HG02973 (cell line): ENCODE data around the gene GPAT3.
"Not testable (repeated sequence)": the region's sequence is repeated elsewhere in the genome, so short reads cannot be mapped to it uniquely, and the experiment has no call there.

Experiments used
- ATAC-seq: cut with Tn5 transposase; IDR thresholded peaks from one replicate; pipeline ENCODE4 v1.9.1; 2021; ENCODE audit warnings: moderate library complexity; ENCODE audit not compliant: unreplicated experiment

GPAT3 gene

GRCh38 chr4:83591730-83592129, 55.8 kb downstream of the GPAT3 start:
- ATAC-seq, result no peak

- ATAC-seq, result peak; percentile 64
Observed at GRCh38 chr4:83599183-83599582, 63.3 kb downstream of the GPAT3 start.

GRCh38 chr4:83603129-83603528, 67.2 kb downstream of the GPAT3 start:
- ATAC-seq, result no peak

GRCh38 chr4:83604321-83604720, 68.4 kb downstream of the GPAT3 start:
- no peak for ATAC-seq

- ATAC-seq, result no peak
Observed at GRCh38 chr4:83605210-83605609, 69.3 kb downstream of the GPAT3 start.

GRCh38 chr4:83605744-83606172, 69.8 kb downstream of the GPAT3 start:
- ATAC-seq, result peak; percentile 54

- ATAC-seq, result no peak
Observed at GRCh38 chr4:83606460-83606859, 70.6 kb downstream of the GPAT3 start.

GRCh38 chr4:83606898-83607297, 71.0 kb downstream of the GPAT3 start:
- peak; percentile 44 for ATAC-seq

GRCh38 chr4:83609365-83609764, 73.5 kb downstream of the GPAT3 start:
- ATAC-seq, result no peak

GRCh38 chr4:83610729-83611128, 74.8 kb downstream of the GPAT3 start:
- ATAC-seq, result no peak

GRCh38 chr4:83613023-83613422, 77.1 kb downstream of the GPAT3 start:
- no peak for ATAC-seq

GRCh38 chr4:83613994-83614393, 78.1 kb downstream of the GPAT3 start:
- ATAC-seq, result no peak

- no peak for ATAC-seq
Observed at GRCh38 chr4:83616252-83616651, 80.3 kb downstream of the GPAT3 start.

- no peak for ATAC-seq
Observed at GRCh38 chr4:83617371-83618035, 81.6 kb downstream of the GPAT3 start.

GRCh38 chr4:83618431-83618830, 82.5 kb downstream of the GPAT3 start:
- ATAC-seq, result no peak

GRCh38 chr4:83618991-83619645, 83.2 kb downstream of the GPAT3 start:
- ATAC-seq, result no peak

- not testable (repeated sequence) for ATAC-seq
Observed at GRCh38 chr4:83622127-83622526, 86.2 kb downstream of the GPAT3 start.

GRCh38 chr4:83625821-83626220, 89.9 kb downstream of the GPAT3 start:
- no peak for ATAC-seq

- no peak for ATAC-seq
Observed at GRCh38 chr4:83626245-83626836, 90.4 kb downstream of the GPAT3 start.

- ATAC-seq, result no peak
Observed at GRCh38 chr4:83629945-83630721, 94.2 kb downstream of the GPAT3 start.

GRCh38 chr4:83631066-83631465, 95.2 kb downstream of the GPAT3 start:
- no peak for ATAC-seq

- ATAC-seq, result no peak
Observed at GRCh38 chr4:83636930-83637329, 101.0 kb downstream of the GPAT3 start.
